HPDE6-E6E7 (cell line): Measurements from ENCODE around the gene USP17L26.
"Not testable (repeated sequence)": the region's sequence is repeated elsewhere in the genome, so short reads cannot be mapped to it uniquely, and the experiment has no call there.

Experiments used
- DNase-seq: peaks from one replicate; pipeline ENCODE4 v3.0.0; 2011; ENCODE audit warnings: missing footprints; ENCODE audit errors: extremely low spot score

USP17L26 gene

GRCh38 chr4:9334358-9334757 lies at the start of gene USP17L26:
Gene USP17L26 (plus strand): TSS chr4:9334658. CDS start chr4:9334658, 0 bp downstream.
- DNase-seq = not testable (repeated sequence)

- DNase-seq = not testable (repeated sequence)
These were observed 10.3 kb upstream of the USP17L26 start for GRCh38 chr4:9324191-9324590.

- DNase-seq = not testable (repeated sequence)
These were observed 9.6 kb upstream of the USP17L26 start, which contains the start of gene USP17L24 for GRCh38 chr4:9324865-9325264. Gene USP17L24 (plus strand): TSS chr4:9325165. CDS start chr4:9325165, 0 bp downstream.

GRCh38 chr4:9329611-9330010 lies 4.8 kb upstream of the USP17L26 start, which contains the start of gene USP17L25:
Gene USP17L25 (plus strand): TSS chr4:9329911. CDS start chr4:9329911, 0 bp downstream.
- not testable (repeated sequence) for DNase-seq

- not testable (repeated sequence) for DNase-seq
These were observed 4.6 kb downstream of the USP17L26 start, which contains the start of gene USP17L5 for GRCh38 chr4:9339103-9339502. Gene USP17L5 (plus strand): TSS chr4:9339403. CDS start chr4:9339403, 0 bp downstream.

GRCh38 chr4:9343848-9344247 lies 9.4 kb downstream of the USP17L26 start, which contains the start of gene USP17L27:
Gene USP17L27 (plus strand): TSS chr4:9344148. CDS start chr4:9344148, 0 bp downstream.
- not testable (repeated sequence) for DNase-seq

GRCh38 chr4:9348593-9348992 lies 14.1 kb downstream of the USP17L26 start, which contains the start of gene USP17L28:
Gene USP17L28 (plus strand): TSS chr4:9348893. CDS start chr4:9348893, 0 bp downstream.
- DNase-seq = not testable (repeated sequence)

GRCh38 chr4:9350866-9351265 lies 16.4 kb downstream of the USP17L26 start:
- not testable (repeated sequence) for DNase-seq

- DNase-seq = not testable (repeated sequence)
These were observed 18.9 kb downstream of the USP17L26 start, which contains the start of gene USP17L29 for GRCh38 chr4:9353338-9353737. Gene USP17L29 (plus strand): TSS chr4:9353638. CDS start chr4:9353638, 0 bp downstream.

- not testable (repeated sequence) for DNase-seq
These were observed 28.4 kb downstream of the USP17L26 start, which contains the start of gene USP17L30 for GRCh38 chr4:9362829-9363228. Gene USP17L30 (plus strand): TSS chr4:9363129. CDS start chr4:9363129, 0 bp downstream.

- DNase-seq = not testable (repeated sequence)
These were observed 45.4 kb downstream of the USP17L26 start for GRCh38 chr4:9379881-9380280.

- DNase-seq = not testable (repeated sequence)
These were observed 46.6 kb downstream of the USP17L26 start for GRCh38 chr4:9381012-9381534.

- DNase-seq = no peak
These were observed 49.7 kb downstream of the USP17L26 start for GRCh38 chr4:9384126-9384525.
